Sigmoid colon (tissue), 7 donors: ENCODE results near the gene CACNA1G. TPM values are rescaled to one million over a fixed set of nuclear protein-coding genes. Genes with fewer than 3 reads are reported as not detected.

ENCODE experiments used
- DNase-seq: peaks from one replicate; pipeline ENCODE4 v3.0.0-alpha.2; 2019
- H3K27ac ChIP-seq, 4 donors: fragments of 200-600 bp; sonication (generic); one replicate each; pipeline ENCODE4 v1.5.1; 2016 to 2019; ENCODE audit warnings: mild to moderate bottlenecking in 1 of 4
- H3K27me3 ChIP-seq, 3 donors: fragments of 200-600 bp; sonication (generic); one replicate each; pipeline ENCODE4 v1.5.1; 2019; ENCODE audit warnings: mild to moderate bottlenecking in 1 of 3
- H3K36me3 ChIP-seq, 4 donors: fragments of 200-600 bp; sonication (generic); one replicate each; pipeline ENCODE4 v1.5.1; 2016 to 2019
- H3K4me1 ChIP-seq, 4 donors: fragments of 200-600 bp; sonication (generic); one replicate each; pipeline ENCODE4 v1.5.1; 2017 to 2019
- H3K4me3 ChIP-seq, 4 donors: fragments of 200-600 bp; sonication (generic); one replicate each; pipeline ENCODE4 v1.5.1; 2017 to 2019; ENCODE audit warnings: mild to moderate bottlenecking in 2 of 4, moderate library complexity in 1 of 4
- H3K9me3 ChIP-seq, 4 donors: fragments of 200-600 bp in 3 of 4; sonication (generic) in 3 of 4; one replicate each; pipeline versions ENCODE4 v1.5.1 to v1.6.1; 2013 to 2019
- CTCF ChIP-seq, 4 experiments: fragments of 450-650 bp in 3 of 4; fragments of 200-600 bp in 1 of 4; IDR thresholded peaks; one replicate each; pipeline ENCODE4 v1.5.1; 2016 to 2019; ENCODE audit warnings: antibody characterized with exemption in 4 of 4, mild to moderate bottlenecking in 3 of 4, moderate library complexity in 2 of 4
- EP300 ChIP-seq, 4 donors: sonication (generic); formaldehyde crosslinking; IDR thresholded peaks; one replicate each; pipeline ENCODE4 v1.6.1; 2017; ENCODE audit warnings: antibody characterized with exemption in 4 of 4
- POLR2A ChIP-seq, 2 donors: fragments of 450-650 bp; IDR thresholded peaks; one replicate each; pipeline ENCODE4 v1.6.1; 2016; ENCODE audit warnings: antibody characterized with exemption in 2 of 2, mild to moderate bottlenecking in 2 of 2, moderate library complexity in 2 of 2
- POLR2AphosphoS5 ChIP-seq, 4 donors: sonication (generic); formaldehyde crosslinking; IDR thresholded peaks; one replicate each; pipeline ENCODE4 v1.6.1; 2017; ENCODE audit warnings: antibody characterized with exemption in 4 of 4
- WGBS, 2 donors: extraction: QIAGEN DNeasy Blood & Tissue Kit; methylation state at CpG; one replicate each; pipeline ENCODE4 v1.1.7; 2013; 5-methylcytosine and 5-hydroxymethylcytosine counted together
- intact Hi-C: fragments of 100-400 bp; cut with DNase I; formaldehyde crosslinking; loops from one replicate; pipeline ENCODE4 v1.15.1; 2023
- polyA plus RNA-seq, 3 donors: library from polyadenylated mRNA; stranded (reverse); fragments of 200-250 nt; gene quantifications; one replicate each; pipeline ENCODE4 v1.2.3, GENCODE V29; 2013
- total RNA-seq, 4 donors: library from RNA; depleted of rRNA; stranded (reverse); fragments of >200 nt; gene quantifications; one replicate each; pipeline ENCODE4 v1.1.0, GENCODE V29; 2016
- donor health status: healthy with polysubstance abuse.
- donor health status: Bipolar disorder and iron deficiency.
- donor health status: healthy.

Gene CACNA1G
- total and polyA plus RNA-seq, 7 donors = under 0.01 to 1.4 (median 0.34) TPM; not detected in 1

GRCh38 chr17:50630524-50631194 lies 70.1 kb downstream of the CACNA1G start:
- no peak for DNase-seq
- Histone ChIP-seq H3K36me3 (no peaks in the 10 kb centered on the region), H3K9me3 (no peaks in the 10 kb centered on the region), H3K4me3 (no peak overlapping the region), H3K27me3 (peaks cover 13 to 45% (median 23%) of the 10 kb centered on the region in 3 donors), H3K4me1 (peaks cover 0 to 22% (median 18%) of the 10 kb centered on the region in 4 donors), H3K27ac (no peak overlapping the region)
- intact Hi-C loops = loop anchor here (5.0 kb wide), 1 partner anchor 62 kb away; no protein-coding TSS in a partner anchor
- TF ChIP-seq EP300 (IDR thresholded peaks at IDR 0.05) = no peak
- TF ChIP-seq CTCF (IDR thresholded peaks at IDR 0.05) = peak; percentile 45 to 89 (median 68)
- 28 to 49% methylated on average over 7 of the region's 7 CpGs for WGBS, 2 donors

- Histone ChIP-seq H3K4me3 (no peak overlapping the region), H3K27me3 (peaks cover 15 to 52% (median 30%) of the 10 kb centered on the region in 3 donors), H3K9me3 (no peaks in the 10 kb centered on the region), H3K4me1 (peaks cover 0 to 16% (median 14%) of the 10 kb centered on the region in 4 donors), H3K27ac (no peak overlapping the region), H3K36me3 (no peaks in the 10 kb centered on the region)
- intact Hi-C loops = loop anchor here (5.0 kb wide), 1 partner anchor 61 kb away; no protein-coding TSS in a partner anchor
- WGBS, 2 donors = 73 to 85% methylated on average over 11 of the region's 11 CpGs
- no peak for DNase-seq
- TF ChIP-seq POLR2A (IDR thresholded peaks at IDR 0.05) = no peak
- no peak for TF ChIP-seq POLR2AphosphoS5 (IDR thresholded peaks at IDR 0.05)
- no peak for TF ChIP-seq EP300 (IDR thresholded peaks at IDR 0.05)
- no peak for TF ChIP-seq CTCF (IDR thresholded peaks at IDR 0.05)
Observed at GRCh38 chr17:50631195-50631907, 70.8 kb downstream of the CACNA1G start.

- H3K4me1 ChIP-seq = peaks cover 0 to 16% (median 13%) of the 10 kb centered on the region in 4 donors
- TF ChIP-seq EP300 (IDR thresholded peaks at IDR 0.05) (no peak), POLR2AphosphoS5 (IDR thresholded peaks at IDR 0.05) (no peak), CTCF (IDR thresholded peaks at IDR 0.05) (no peak), POLR2A (IDR thresholded peaks at IDR 0.05) (no peak)
- no peak overlapping the region for H3K4me3 ChIP-seq
- no peaks in the 10 kb centered on the region for H3K36me3 ChIP-seq
- no peak overlapping the region for H3K27ac ChIP-seq
- no peaks in the 10 kb centered on the region for H3K9me3 ChIP-seq
- DNase-seq = no peak
- WGBS, 2 donors = 86 to 90% methylated on average over 9 of the region's 9 CpGs
- intact Hi-C loops = loop anchor here (5.0 kb wide), 1 partner anchor 60 kb away; no protein-coding TSS in a partner anchor
- H3K27me3 ChIP-seq = peaks cover 15 to 58% (median 37%) of the 10 kb centered on the region in 3 donors
Observed at GRCh38 chr17:50631908-50632571, 71.5 kb downstream of the CACNA1G start.

- H3K27ac ChIP-seq = no peak overlapping the region
- H3K27me3 ChIP-seq = peaks cover 15 to 64% (median 37%) of the 10 kb centered on the region in 3 donors
- no peak for DNase-seq
- no peaks in the 10 kb centered on the region for H3K9me3 ChIP-seq
- H3K4me3 ChIP-seq = no peak overlapping the region
- H3K36me3 ChIP-seq = no peaks in the 10 kb centered on the region
- intact Hi-C loops = loop anchor here (5.0 kb wide), 1 partner anchor 60 kb away; no protein-coding TSS in a partner anchor
- 81 to 92% methylated on average over 5 of the region's 5 CpGs for WGBS, 2 donors
- peaks cover 0 to 16% (median 13%) of the 10 kb centered on the region in 4 donors for H3K4me1 ChIP-seq
- TF ChIP-seq POLR2AphosphoS5 (IDR thresholded peaks at IDR 0.05) (no peak), POLR2A (IDR thresholded peaks at IDR 0.05) (no peak), CTCF (IDR thresholded peaks at IDR 0.05) (no peak), EP300 (IDR thresholded peaks at IDR 0.05) (no peak)
Observed at GRCh38 chr17:50632637-50633036, 72.1 kb downstream of the CACNA1G start.
